GM19328 (cell line): ENCODE results near the gene CD59.

Experiments used
- ATAC-seq: cut with Tn5 transposase; IDR thresholded peaks from one replicate; pipeline ENCODE4 v1.9.1; 2021; ENCODE audit warnings: mild to moderate bottlenecking, moderate library complexity; ENCODE audit not compliant: unreplicated experiment

Gene CD59

GRCh38 chr11:33736148-33736812 is at the start of gene CD59:
Gene CD59, minus strand, starts transcription at chr11:33736423. Its CDS starts 13,978 bp downstream, at chr11:33722445.
- ATAC-seq, result peak; percentile 68

GRCh38 chr11:33785609-33786008 is 49.4 kb upstream of the CD59 start:
- no peak for ATAC-seq

- ATAC-seq, result no peak
Measured at GRCh38 chr11:33779849-33780528, 43.8 kb upstream of the CD59 start.

- no peak for ATAC-seq
Measured at GRCh38 chr11:33778675-33779074, 42.5 kb upstream of the CD59 start.

GRCh38 chr11:33777906-33778305 is 41.7 kb upstream of the CD59 start:
- no peak for ATAC-seq

GRCh38 chr11:33775832-33776470 is 39.7 kb upstream of the CD59 start:
- no peak for ATAC-seq

GRCh38 chr11:33775467-33775807 is 39.2 kb upstream of the CD59 start:
- ATAC-seq, result no peak

GRCh38 chr11:33774736-33775466 is 38.7 kb upstream of the CD59 start:
- ATAC-seq, result no peak

- peak; percentile 74 for ATAC-seq
Measured at GRCh38 chr11:33773987-33774735, 37.9 kb upstream of the CD59 start, which contains the start of gene FBXO3. Gene FBXO3, minus strand, starts transcription at chr11:33774520. Its CDS starts 23 bp downstream, at chr11:33774497.

- no peak for ATAC-seq
Measured at GRCh38 chr11:33773404-33773986, 37.3 kb upstream of the CD59 start.

- no peak for ATAC-seq
Measured at GRCh38 chr11:33772870-33773269, 36.6 kb upstream of the CD59 start.

- ATAC-seq, result no peak
Measured at GRCh38 chr11:33772300-33772699, 36.1 kb upstream of the CD59 start.

- ATAC-seq, result no peak
Measured at GRCh38 chr11:33770236-33770635, 34.0 kb upstream of the CD59 start.

- ATAC-seq, result no peak
Measured at GRCh38 chr11:33769542-33769941, 33.3 kb upstream of the CD59 start.

GRCh38 chr11:33767624-33768023 is 31.4 kb upstream of the CD59 start:
- no peak for ATAC-seq

- ATAC-seq, result no peak
Measured at GRCh38 chr11:33766085-33766484, 29.9 kb upstream of the CD59 start.

GRCh38 chr11:33761471-33761870 is 25.2 kb upstream of the CD59 start:
- ATAC-seq, result no peak

- peak; percentile 96 for ATAC-seq
Measured at GRCh38 chr11:33753304-33753967, 17.2 kb upstream of the CD59 start.

GRCh38 chr11:33751878-33752277 is 15.7 kb upstream of the CD59 start:
- ATAC-seq, result no peak

GRCh38 chr11:33747979-33748378 is 11.8 kb upstream of the CD59 start:
- no peak for ATAC-seq
